AG04449 (cell line): Measurements from ENCODE around the gene BCOR.

Experiments used
- CTCF ChIA-PET: fragments of 350-600 bp; formaldehyde crosslinking; extraction: SDS; loops from one replicate; lab custom pipeline; 2021; ENCODE audit warnings: antibody characterized with exemption; lab: Yijun Ruan, JAX
- POLR2A ChIA-PET: fragments of 400-600, 350-600 bp; formaldehyde crosslinking; extraction: SDS; loops from one replicate; lab custom pipeline; 2020; ENCODE audit warnings: antibody characterized with exemption, inconsistent platforms; lab: Yijun Ruan, JAX
- DNase-seq: peaks from one replicate; pipeline ENCODE4 v3.0.0-alpha.2; 2010; ENCODE audit warnings: low read depth, low spot score
- H3K4me3 ChIP-seq: 2 replicates; pipeline ENCODE4 v1.5.1; 2011; ENCODE audit warnings: low read depth, mild to moderate bottlenecking, control low read depth, low read length
- TF ChIP-seq, protein P1 (sequence below): IDR thresholded peaks from one replicate; pipeline ENCODE4 v1.5.1; 2011; ENCODE audit warnings: mild to moderate bottlenecking, moderate library complexity, low read length, control low read depth, inconsistent platforms; ENCODE audit not compliant: insufficient read depth; ENCODE audit errors: missing control alignments

Gene BCOR

DNA sequence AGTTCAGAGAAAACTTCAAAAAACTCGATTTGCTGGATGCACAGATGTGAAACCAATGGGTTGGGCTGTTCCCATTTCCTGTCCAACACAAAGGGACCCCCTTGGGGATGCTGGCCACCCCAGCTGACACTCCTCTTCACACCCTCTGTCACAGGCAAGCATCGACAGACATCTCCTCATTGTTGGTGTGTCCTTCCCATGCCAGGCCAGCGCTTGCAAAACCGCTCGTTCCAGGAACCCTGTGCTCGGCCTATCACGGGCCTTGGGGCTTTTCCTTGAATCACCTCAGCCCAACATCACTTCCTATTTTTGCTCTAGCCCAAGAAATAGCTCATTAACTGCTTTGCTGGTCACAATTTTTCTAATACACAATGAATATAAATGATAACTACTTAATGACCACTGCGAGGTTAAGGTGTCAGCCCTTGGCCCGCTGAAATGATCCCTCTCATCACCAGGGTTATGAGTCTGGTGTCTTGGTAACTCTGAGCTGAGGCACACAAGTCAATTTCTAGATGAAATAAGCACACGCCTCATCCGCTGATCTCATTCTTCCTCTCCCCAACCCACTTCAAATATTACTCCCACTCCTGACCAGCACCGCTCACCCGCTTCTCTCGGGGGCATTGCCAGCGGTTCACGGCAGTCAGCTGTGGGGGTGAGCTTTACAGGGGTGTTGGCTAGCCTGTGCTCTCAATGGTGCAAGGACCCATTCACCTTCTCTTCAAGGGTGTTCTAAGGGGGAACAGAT is 32.3 kb downstream of the BCOR start:
- no peak overlapping the region for H3K4me3 ChIP-seq
- TF ChIP-seq, protein P1, sequence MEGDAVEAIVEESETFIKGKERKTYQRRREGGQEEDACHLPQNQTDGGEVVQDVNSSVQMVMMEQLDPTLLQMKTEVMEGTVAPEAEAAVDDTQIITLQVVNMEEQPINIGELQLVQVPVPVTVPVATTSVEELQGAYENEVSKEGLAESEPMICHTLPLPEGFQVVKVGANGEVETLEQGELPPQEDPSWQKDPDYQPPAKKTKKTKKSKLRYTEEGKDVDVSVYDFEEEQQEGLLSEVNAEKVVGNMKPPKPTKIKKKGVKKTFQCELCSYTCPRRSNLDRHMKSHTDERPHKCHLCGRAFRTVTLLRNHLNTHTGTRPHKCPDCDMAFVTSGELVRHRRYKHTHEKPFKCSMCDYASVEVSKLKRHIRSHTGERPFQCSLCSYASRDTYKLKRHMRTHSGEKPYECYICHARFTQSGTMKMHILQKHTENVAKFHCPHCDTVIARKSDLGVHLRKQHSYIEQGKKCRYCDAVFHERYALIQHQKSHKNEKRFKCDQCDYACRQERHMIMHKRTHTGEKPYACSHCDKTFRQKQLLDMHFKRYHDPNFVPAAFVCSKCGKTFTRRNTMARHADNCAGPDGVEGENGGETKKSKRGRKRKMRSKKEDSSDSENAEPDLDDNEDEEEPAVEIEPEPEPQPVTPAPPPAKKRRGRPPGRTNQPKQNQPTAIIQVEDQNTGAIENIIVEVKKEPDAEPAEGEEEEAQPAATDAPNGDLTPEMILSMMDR, result no peak
- CTCF ChIA-PET, result no interaction called here
- POLR2A ChIA-PET, result interaction anchor here (0.9 kb wide), 1 partner anchor 215 kb away, joined by 3 read pairs; no protein-coding TSS in a partner anchor
- no peak for DNase-seq

DNA sequence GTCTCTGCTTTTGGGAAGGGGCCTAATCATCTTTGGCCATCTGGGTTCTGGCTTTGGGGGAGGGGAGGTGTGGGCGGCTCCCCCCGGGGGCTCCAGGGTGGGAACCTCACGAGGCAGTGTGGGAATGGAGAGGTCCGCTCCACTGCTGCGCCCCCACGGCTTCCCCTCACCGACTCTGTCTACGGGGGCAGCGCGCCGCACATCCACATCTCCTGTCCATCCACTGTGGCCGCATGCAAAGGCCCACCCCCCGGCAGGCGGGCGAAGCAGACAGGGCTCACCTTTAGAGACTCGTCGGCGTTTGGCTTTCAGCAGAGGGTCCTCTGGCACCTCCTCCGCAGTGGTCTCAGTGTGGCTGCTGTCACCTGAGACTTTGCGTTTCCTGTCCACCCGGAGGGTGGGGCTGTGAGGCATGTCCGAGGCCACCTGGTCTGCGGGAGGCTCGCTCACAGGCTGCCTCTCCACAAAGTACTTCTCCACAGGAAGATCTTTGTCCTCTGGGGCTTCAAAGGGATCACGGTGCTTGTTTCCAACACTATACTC is 33.6 kb downstream of the BCOR start:
- CTCF ChIA-PET, result no interaction called here
- DNase-seq, result no peak

DNA sequence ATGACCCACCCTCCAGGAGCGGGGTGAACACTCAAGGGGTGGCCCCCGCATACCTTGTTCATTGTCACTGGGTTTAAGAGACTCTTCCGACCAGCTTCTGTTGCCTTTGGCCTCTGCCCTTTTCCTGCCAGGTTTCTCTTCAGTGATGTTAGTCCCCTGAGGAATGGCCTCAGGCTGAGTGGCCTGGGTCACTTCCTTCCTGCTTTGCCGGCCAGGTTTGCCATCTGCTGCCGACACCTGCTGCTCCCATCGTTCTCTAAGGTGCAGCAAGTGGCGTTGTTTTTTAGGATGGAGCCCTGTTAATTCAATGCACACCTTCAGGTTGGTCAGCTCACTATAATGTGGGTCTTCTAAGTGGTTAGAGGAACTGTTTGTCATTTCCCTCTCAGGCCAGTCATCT is 34.2 kb downstream of the BCOR start:
- TF ChIP-seq, protein P1, result no peak
- POLR2A ChIA-PET, result no interaction called here
- CTCF ChIA-PET, result no interaction called here
- no peak for DNase-seq
- H3K4me3 ChIP-seq, result no peak overlapping the region

More for the DNA sequence above, 33.6 kb downstream of the BCOR start:
- TF ChIP-seq, protein P1, result no peak
- no peak overlapping the region for H3K4me3 ChIP-seq
- POLR2A ChIA-PET, result no interaction called here

DNA sequence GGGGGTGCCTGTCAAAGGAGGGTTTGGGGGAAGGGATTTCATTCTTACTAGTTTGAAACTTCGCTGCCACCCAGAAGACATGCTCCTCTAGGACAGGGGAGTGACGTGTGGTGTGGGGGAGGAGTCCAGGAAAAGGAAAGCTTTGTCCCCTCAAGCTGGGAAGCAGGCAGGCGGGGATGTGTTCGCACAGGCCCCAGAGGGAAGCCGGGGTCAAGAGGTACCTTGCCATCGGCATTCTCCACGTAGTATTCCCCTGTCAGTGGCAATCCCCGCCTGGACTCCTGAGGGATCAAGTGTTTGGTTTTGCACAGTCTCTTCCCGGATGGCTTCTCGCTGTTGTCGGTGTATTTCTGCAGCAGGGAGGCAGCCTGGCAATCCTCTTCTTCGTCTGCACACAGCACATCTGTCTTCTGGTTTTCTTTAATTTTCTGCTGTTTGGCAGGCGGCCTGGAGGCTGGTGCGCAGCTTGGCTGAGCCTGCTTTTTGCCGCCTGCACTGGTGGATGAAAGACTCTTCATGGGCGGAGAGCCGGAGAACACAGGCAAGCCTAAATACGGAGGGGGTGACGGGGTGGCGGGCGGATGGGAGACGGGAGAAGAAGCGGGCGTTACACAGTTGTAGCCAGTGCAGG is 35.1 kb downstream of the BCOR start:
- POLR2A ChIA-PET, result no interaction called here
- H3K4me3 ChIP-seq, result no peak overlapping the region
- TF ChIP-seq, protein P1, result no peak
- no peak for DNase-seq
- CTCF ChIA-PET, result no interaction called here

DNA sequence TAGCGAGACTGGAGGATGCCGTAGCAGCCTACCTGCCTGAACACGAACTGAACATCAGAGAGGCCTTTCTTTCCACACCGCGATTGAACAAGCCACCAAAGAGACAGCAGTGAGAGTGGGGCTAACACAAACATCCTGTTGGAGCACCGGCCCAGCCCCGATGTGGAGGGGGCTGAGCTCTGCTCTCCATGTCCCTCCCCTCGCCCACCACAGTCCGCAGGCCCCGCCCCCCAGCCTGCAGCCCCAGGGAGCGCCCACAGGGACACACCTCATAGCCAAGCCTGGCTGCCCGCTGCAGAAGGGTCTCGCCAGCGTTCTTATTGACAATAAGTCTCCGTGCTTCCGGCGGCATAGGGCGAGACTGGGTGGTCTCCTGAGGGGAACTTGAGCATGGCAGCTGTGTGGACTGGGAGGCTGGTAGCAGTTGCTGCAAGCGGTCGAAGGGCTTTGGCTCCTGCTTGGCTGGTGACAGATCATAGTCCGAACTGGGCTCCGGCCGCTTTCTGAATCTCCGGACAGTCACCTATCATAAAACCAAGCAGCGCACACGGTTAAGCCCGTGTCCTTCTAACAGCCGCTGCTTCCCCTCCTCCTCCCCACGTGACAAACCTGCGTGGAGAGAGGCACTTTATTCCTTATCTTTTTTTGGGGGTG is 35.8 kb downstream of the BCOR start:
- TF ChIP-seq, protein P1, result no peak
- H3K4me3 ChIP-seq, result no peak overlapping the region
- DNase-seq, result no peak
- ChIA-PET POLR2A (no interaction called here), CTCF (no interaction called here)

DNA sequence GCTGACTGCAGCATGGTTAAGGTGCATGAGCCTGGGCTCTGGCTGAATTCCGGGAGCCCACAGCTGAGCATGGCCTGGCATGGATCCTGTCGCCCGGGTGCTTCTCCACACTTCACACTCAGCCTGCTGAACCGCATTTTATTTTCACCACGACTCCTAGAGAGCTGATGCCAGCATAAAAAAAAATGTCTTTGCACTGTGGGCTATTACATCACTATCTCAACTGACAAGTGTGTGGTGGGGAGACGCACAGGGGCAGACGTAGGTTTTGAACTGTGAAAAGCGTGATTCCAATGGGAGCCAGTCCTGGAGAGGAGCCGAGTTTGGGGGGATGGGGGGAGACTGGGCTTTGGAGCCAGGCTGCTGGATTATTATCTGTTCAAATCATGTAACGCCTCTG is 36.8 kb downstream of the BCOR start:
- ChIA-PET CTCF (no interaction called here), POLR2A (no interaction called here)
- DNase-seq, result no peak
- H3K4me3 ChIP-seq, result no peak overlapping the region
- TF ChIP-seq, protein P1, result no peak
